GM12878 (cell line): Measurements from ENCODE around the gene PDS5A. TPM values are rescaled to one million over a fixed set of nuclear protein-coding genes. Genes with fewer than 3 reads are reported as not detected.

Source experiments
- ATAC-seq: fragments of 200-7000 bp; cut with Tn5 transposase; 3 replicates; pipeline ENCODE4 v1.9.1; 2020; ENCODE audit warnings: mild to moderate bottlenecking, moderate library complexity
- BruUV-seq: library from RNA; stranded (reverse); fragments of 400-500 nt; replicated peaks from 2 replicates; lab custom pipeline; 2021; lab: Mats Ljungman, UMichigan
- CTCF ChIA-PET: fragments of 300-600 bp; sonication (Branson Sonifier 250); formaldehyde crosslinking; extraction: SDS; loops from one replicate; lab custom pipeline; 2021; ENCODE audit warnings: inconsistent platforms; lab: Yijun Ruan, JAX
- POLR2A ChIA-PET: fragments of 350-600 bp; formaldehyde crosslinking; extraction: SDS; loops from one replicate; lab custom pipeline; 2021; ENCODE audit warnings: inconsistent platforms; lab: Charles Lee
- RAD21 ChIA-PET: fragments of 300-600 bp; sonication (Branson Sonifier 250); formaldehyde crosslinking; loops from one replicate; lab custom pipeline; 2023; ENCODE audit warnings: antibody characterized with exemption; ENCODE audit not compliant: unreplicated experiment; lab: Charles Lee
- SMC1A ChIA-PET: fragments of 300-600 bp; sonication (Branson Sonifier 250); formaldehyde crosslinking; loops from one replicate; lab custom pipeline; 2023; ENCODE audit not compliant: unreplicated experiment, uncharacterized antibody; lab: Charles Lee
- DNase-seq: peaks from one replicate; pipeline ENCODE4 v3.0.0-alpha.2; 2011; ENCODE audit warnings: low read depth, low spot score
- FAIRE-seq: peaks from 3 replicates; lab custom pipeline; 2011; peaks lifted over from hg19 to GRCh38; lab: Jason Lieb, UNC
- H2AFZ ChIP-seq: 2 replicates; pipeline ENCODE4 v1.6.0; 2011; ENCODE audit warnings: low read depth, low read length, control low read depth; ENCODE audit not compliant: control insufficient read depth
- H3K27ac ChIP-seq: 2 replicates; pipeline ENCODE4 v1.5.1; 2011; ENCODE audit warnings: control low read depth; ENCODE audit not compliant: control insufficient read depth, insufficient read depth
- H3K27me3 ChIP-seq, 2 experiments: replicated peaks in 1 of 2; 2 replicates each; pipeline versions ENCODE4 v1.6.0 to v1.6.1; 2011; ENCODE audit warnings: low read length in 1 of 2; ENCODE audit not compliant: control insufficient read depth in 2 of 2, insufficient read depth in 2 of 2
- H3K36me3 ChIP-seq, 2 experiments: 2 replicates each; pipeline ENCODE4 v1.5.1; 2011; ENCODE audit warnings: low read length in 1 of 2; ENCODE audit not compliant: control insufficient read depth in 2 of 2, insufficient read depth in 2 of 2
- H3K4me1 ChIP-seq: 2 replicates; pipeline ENCODE4 v1.6.1; 2011; ENCODE audit warnings: mild to moderate bottlenecking, low read length, moderate library complexity, mixed read lengths; ENCODE audit not compliant: control insufficient read depth, insufficient read depth
- H3K4me2 ChIP-seq: 2 replicates; pipeline ENCODE4 v1.6.0; 2011; ENCODE audit warnings: control low read depth; ENCODE audit not compliant: control insufficient read depth, insufficient read depth
- H3K4me3 ChIP-seq: fragments of 200-600 bp; sonication (generic); 2 replicates; pipeline ENCODE4 v1.5.1; 2016
- H3K79me2 ChIP-seq: 2 replicates; pipeline ENCODE4 v1.6.0; 2011; ENCODE audit warnings: low read length; ENCODE audit not compliant: control insufficient read depth, insufficient read depth
- H3K9ac ChIP-seq: 2 replicates; pipeline ENCODE4 v1.8.0; 2011; ENCODE audit warnings: low read length, control low read depth, mixed read lengths; ENCODE audit not compliant: control insufficient read depth, insufficient read depth
- H3K9me3 ChIP-seq: replicated peaks from 3 replicates; pipeline ENCODE4 v1.5.1; 2011; ENCODE audit warnings: mild to moderate bottlenecking, low read length; ENCODE audit not compliant: control insufficient read depth, insufficient read depth
- H4K20me1 ChIP-seq: 2 replicates; pipeline ENCODE4 v1.6.0; 2011; ENCODE audit not compliant: control insufficient read depth, insufficient read depth
- BCL3 ChIP-seq: IDR thresholded peaks from 2 replicates; pipeline ENCODE4 v1.6.1; 2011; ENCODE audit warnings: borderline replicate concordance, low read depth, mild to moderate bottlenecking, moderate library complexity, low read length; ENCODE audit not compliant: insufficient read depth, poor library complexity, severe bottlenecking
- E4F1 ChIP-seq: fragments of 450-650 bp; IDR thresholded peaks from 2 replicates; pipeline ENCODE4 v1.6.1; 2018; ENCODE audit warnings: borderline replicate concordance, mild to moderate bottlenecking; ENCODE audit not compliant: partially characterized antibody
- FOXK2 ChIP-seq: fragments of 450-650 bp; IDR thresholded peaks from 2 replicates; pipeline ENCODE4 v1.6.1; 2017; ENCODE audit warnings: mild to moderate bottlenecking, moderate library complexity
- LARP7 ChIP-seq: fragments of 450-650 bp; IDR thresholded peaks from 2 replicates; pipeline ENCODE4 v1.6.1; 2017; ENCODE audit warnings: mild to moderate bottlenecking
- MLLT1 ChIP-seq: fragments of 450-650 bp; IDR thresholded peaks from 2 replicates; pipeline ENCODE4 v1.6.1; 2016; ENCODE audit warnings: mild to moderate bottlenecking
- MTA3 ChIP-seq: IDR thresholded peaks from 2 replicates; pipeline ENCODE4 v1.6.1; 2012; ENCODE audit warnings: low read length, inconsistent platforms, borderline replicate concordance
- MYB ChIP-seq: fragments of 150-350 bp; IDR thresholded peaks from 2 replicates; pipeline ENCODE4 v1.6.1; 2014; ENCODE audit warnings: mild to moderate bottlenecking, low read depth, low read length, borderline replicate concordance
- MYC ChIP-seq: IDR thresholded peaks from 2 replicates; pipeline ENCODE4 v1.6.1; 2011; ENCODE audit warnings: mild to moderate bottlenecking, low read length, moderate library complexity, inconsistent platforms; ENCODE audit not compliant: insufficient read depth, insufficient replicate concordance, insufficient read length, severe bottlenecking
- NRF1 ChIP-seq: conservative IDR thresholded peaks from 2 replicates; pipeline ENCODE4 v1.6.1; 2011; ENCODE audit warnings: mild to moderate bottlenecking, low read depth, low read length, improper control_type of control experiment
- PBX3 ChIP-seq: IDR thresholded peaks from 2 replicates; pipeline ENCODE4 v1.6.1; 2011; ENCODE audit warnings: mild to moderate bottlenecking, low read depth, low read length, moderate library complexity; ENCODE audit not compliant: insufficient replicate concordance
- RELA ChIP-seq: fragments of 450-650 bp; IDR thresholded peaks from 2 replicates; pipeline ENCODE4 v1.8.0; 2014; ENCODE audit warnings: borderline replicate concordance; ENCODE audit not compliant: partially characterized antibody
- SREBF1 ChIP-seq: IDR thresholded peaks from 2 replicates; pipeline ENCODE4 v1.6.1; 2012; ENCODE audit warnings: mild to moderate bottlenecking, low read length
- STAT1 ChIP-seq: fragments of 450-650 bp; conservative IDR thresholded peaks from 2 replicates; pipeline ENCODE4 v1.6.1; 2014; ENCODE audit warnings: antibody characterized with exemption, mild to moderate bottlenecking
- ZZZ3 ChIP-seq: IDR thresholded peaks from 2 replicates; pipeline ENCODE4 v1.6.1; 2011; ENCODE audit warnings: low read depth; ENCODE audit not compliant: control insufficient read depth, insufficient read length
- WGBS: methylation state at CpG from one replicate; pipeline ENCODE4 v1.1.6; 2016; ENCODE audit warnings: low lambda C conversion rate; ENCODE audit not compliant: insufficient replicate concordance, insufficient coverage; ENCODE audit errors: missing lambda C conversion rate; 5-methylcytosine and 5-hydroxymethylcytosine counted together
- in situ Hi-C: fragments of 300-500 bp; cut with MboI; formaldehyde crosslinking; loops from 9 replicates; pipeline ENCODE4 v1.14.3; 2018; ENCODE audit warnings: mixed read lengths
- intact Hi-C: fragments of 100-400 bp; cut with micrococcal nuclease; formaldehyde crosslinking; loops from one replicate; pipeline ENCODE4 v1.14.2; 2022; ENCODE audit not compliant: unreplicated experiment
- polyA plus RNA-seq, 11 experiments: library from polyadenylated mRNA; depleted of rRNA in 4 of 11; unstranded in 6 of 11; stranded (reverse) in 5 of 11; fragments of >200 nt; fragmentation: Nextera tagmentation in 4 of 11; fragmentation: Illumina TruSeq in 1 of 11; extraction: Ambion mirVana in 4 of 11; extraction: Trizol in 1 of 11; gene quantifications; 1 replicate in 1 of 11; 2 replicates in 10 of 11; pipeline versions ENCODE4 v1.2.1 to v1.2.3, GENCODE V29; 2011 to 2016; ENCODE audit warnings: inconsistent platforms in 2 of 11, missing spikeins in 2 of 11, low read depth in 1 of 11
- total RNA-seq, 4 experiments: library from RNA; depleted of rRNA in 3 of 4; stranded (reverse); fragments of >200 nt in 3 of 4; fragmentation: Illumina TruSeq in 1 of 4; extraction: Trizol in 1 of 4; gene quantifications; 2 replicates each; pipeline versions ENCODE4 v1.2.1 to v1.2.3, GENCODE V29; 2013 to 2021

The PDS5A gene
- total and polyA plus RNA-seq, 10 of the 15 experiments (the other 5 are each of a cell fraction or from before 2014, with no cell fraction given) = 13.7 to 69.7 (median 52.3) TPM

GRCh38 chr4:40016007-40016406, 38.3 kb upstream of the PDS5A start:
- in situ Hi-C loops = no loop called here

More at GRCh38 chr4:40016007-40016406, 38.3 kb upstream of the PDS5A start:
- ATAC-seq = no peak
- Histone ChIP-seq H3K4me3 (no peak overlapping the region), H3K9me3 (no peaks in the 10 kb centered on the region), H3K9ac (no peak overlapping the region), H2AFZ (no peak overlapping the region), H4K20me1 (no peaks in the 10 kb centered on the region), H3K79me2 (no peaks in the 10 kb centered on the region), H3K36me3 (no peaks in the 10 kb centered on the region), H3K27me3 (no peaks in the 10 kb centered on the region), H3K4me1 (no peaks in the 10 kb centered on the region), H3K27ac (no peak overlapping the region), H3K4me2 (no peak overlapping the region)
- no TSS peak for BruUV-seq
- POLR2A ChIA-PET = no interaction called here
- intact Hi-C loops = no loop called here
- 91% methylated on average over 2 of the region's 2 CpGs for WGBS
- DNase-seq = no peak
- RAD21 ChIA-PET = no interaction called here
- TF ChIP-seq E4F1 (no peak), MTA3 (no peak), STAT1 (no peak), BCL3 (no peak), NRF1 (no peak), PBX3 (no peak), MLLT1 (no peak), LARP7 (no peak), MYB (no peak), RELA (no peak), FOXK2 (no peak), SREBF1 (no peak), MYC (no peak), ZZZ3 (no peak)
- CTCF ChIA-PET = no interaction called here
- FAIRE-seq = no peak
- SMC1A ChIA-PET = no interaction called here
